HG02981 (cell line): Measurements from ENCODE around the gene MCL1.

Source experiments
- ATAC-seq: cut with Tn5 transposase; IDR thresholded peaks from one replicate; pipeline ENCODE4 v1.9.1; 2021; ENCODE audit warnings: mild to moderate bottlenecking, moderate library complexity; ENCODE audit not compliant: unreplicated experiment

Gene MCL1

DNA sequence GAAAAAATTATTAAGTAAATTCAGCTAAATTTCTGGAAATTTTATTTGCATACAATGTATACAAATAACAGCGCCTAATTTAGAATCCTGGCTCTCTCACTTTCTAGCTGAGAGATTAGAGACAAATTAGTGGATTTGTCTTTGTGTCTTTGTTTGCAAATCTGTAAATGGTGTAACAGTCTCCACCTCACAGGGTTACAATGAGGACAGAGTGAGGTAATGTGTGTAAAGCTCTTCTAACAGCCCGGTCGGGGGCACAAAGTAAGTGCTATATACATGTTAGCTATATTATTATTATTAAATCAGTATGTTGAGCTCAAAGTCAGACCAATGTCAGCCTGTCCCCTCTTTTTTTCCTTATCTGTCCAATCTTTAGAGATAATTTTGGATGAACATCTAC is 35.2 kb downstream of the MCL1 start:
- no peak for ATAC-seq

DNA sequence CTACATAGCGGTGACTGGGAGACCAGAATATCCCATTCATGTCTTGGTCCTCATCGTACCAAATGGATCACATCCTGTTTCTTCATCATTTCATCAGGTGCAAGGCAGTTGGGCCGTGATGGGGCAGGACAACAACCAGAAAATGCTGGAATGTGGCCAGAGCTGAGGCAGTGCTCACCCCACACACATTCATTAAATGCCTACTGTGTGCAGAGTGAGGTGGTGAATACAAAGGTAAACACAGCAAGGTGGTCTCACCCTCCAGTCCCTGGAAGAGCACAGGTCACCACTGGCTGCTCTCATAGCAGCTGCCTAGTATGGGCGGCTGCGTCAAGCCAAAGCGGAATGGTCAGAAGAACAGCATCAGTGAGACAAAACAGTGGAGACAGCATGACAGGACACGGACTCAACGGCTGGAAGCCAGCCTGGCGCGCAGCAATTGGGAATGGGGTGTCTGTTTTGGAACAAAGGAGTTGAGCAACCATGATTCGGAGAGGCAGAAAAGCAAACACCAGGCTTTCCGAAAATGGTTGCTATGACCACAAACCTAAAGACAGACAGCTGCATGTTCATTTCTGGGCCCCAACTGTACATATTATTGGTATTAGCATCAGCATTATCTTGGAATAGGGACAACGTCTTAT is 35.8 kb downstream of the MCL1 start:
- no peak for ATAC-seq

DNA sequence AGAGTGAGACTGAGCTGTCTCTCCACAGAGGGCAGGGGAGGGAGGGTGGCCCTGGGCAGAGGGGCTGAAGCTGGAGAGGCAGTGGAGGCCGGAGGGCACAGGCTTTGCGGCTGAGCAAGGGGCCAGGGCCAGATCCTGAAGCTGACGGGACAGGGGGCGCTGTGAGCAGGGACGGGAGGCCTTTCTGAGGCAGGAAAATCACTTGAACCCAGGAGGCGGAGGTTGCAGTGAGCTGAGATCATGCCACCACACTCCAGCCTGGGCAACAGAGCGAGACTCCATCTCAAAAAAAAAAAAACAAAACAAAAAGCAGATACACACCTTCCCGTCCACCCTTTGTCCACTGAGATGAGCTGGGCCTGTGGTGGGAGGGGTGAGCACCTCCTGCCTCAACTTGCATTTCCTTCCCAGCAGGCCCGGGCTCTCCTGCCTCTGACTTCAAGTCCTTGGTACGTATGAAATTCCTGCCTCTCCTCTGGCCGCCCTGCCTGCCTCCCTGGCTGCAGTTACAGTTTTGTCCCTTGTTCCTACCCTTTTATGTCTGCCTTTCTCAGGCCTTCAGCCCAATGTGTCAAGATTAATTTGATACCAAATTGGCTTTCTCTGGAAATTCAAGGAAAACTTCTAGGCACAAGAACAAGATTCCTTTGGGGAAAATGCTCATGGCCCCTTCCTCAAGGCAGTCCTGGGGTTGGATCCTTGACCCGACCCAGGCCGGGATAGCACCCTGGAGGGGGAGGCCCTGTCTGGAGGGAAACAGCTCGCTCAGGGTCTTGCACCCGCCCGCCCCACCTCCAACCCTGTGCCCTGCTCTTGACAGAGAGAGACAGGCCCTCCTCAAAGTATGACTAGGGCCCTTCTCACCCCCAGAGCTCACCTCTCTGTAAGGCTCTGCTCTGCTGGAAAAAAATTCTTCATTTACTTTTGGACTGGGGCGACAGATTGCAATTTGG is 41.4 kb downstream of the MCL1 start:
- ATAC-seq, result no peak

DNA sequence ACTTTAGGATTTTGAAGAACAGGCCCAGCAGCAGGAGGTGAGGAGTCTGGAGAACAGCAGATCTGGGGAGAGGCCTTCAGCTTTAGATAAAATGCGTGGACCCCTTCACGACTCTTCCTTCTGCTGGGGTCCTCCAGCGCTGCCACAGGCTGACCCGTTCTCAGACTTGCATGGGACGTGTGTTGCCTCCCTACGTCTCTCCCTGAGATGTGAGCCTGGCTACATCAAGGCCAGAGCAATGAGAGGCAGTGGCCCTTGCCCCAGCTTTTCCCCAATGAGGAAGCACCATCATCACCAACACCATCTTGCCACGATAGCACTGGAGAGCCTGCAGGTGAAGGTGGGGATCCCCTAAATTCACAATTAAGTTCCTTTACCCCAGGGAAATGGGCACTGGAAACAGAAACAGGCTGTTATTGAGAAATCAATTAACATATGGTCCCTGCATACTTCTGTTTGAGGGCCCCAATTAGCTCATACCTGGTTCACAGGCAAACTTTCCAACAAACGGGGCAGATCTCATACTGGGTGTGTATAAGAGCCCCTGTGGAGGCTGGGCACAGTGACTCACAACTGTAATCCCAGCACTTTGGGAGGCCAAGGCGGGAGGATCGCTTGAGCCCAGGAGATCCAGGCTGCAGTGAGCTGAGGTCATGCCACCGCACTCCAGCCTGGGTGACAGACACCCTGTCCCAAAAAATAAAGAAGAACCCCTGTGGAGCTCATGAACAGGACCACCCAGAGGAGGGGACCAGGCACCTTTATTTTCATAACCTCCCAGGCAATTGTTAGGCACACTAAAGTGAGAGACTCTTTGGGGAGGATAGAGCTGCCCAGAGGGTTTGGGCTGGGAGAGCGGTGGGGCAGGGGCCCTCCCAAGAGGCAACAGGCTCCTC is 42.3 kb downstream of the MCL1 start:
- no peak for ATAC-seq

DNA sequence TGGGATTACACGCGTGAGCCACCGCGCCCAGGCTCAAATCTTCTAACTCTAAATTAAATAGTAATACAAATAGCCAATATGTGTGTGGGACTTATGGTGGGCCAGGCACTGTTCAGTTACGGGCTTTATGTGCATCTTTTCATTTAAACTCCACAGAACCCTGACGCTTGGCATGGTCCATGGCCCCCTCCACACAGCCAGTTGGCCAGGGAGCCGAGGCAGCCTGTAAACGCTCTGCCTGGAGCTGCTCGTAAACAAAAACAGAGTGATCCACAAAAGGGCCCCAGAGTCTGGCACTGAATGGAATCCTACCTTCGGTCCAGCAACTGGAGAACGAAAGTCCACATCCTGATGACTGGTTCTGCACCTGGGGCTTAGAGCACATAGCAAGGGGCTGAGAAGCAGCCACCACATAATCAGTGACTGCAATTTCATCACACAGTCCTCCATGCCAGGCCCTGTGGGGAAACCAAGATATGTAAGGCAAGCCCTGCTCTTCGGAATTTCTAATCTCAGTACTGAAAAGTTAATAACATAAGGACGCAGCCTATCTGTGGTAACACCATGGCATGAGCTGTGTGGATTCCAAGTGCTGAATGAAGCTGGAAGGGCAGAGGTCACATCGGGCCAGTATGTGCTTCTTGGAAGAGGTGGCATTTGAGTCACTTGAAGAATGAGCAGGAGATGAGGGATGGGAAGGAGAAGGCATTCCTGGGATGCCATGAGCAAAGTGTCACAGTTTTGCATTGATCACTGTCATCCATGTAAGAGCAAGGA is 43.7 kb downstream of the MCL1 start:
- no peak for ATAC-seq

DNA sequence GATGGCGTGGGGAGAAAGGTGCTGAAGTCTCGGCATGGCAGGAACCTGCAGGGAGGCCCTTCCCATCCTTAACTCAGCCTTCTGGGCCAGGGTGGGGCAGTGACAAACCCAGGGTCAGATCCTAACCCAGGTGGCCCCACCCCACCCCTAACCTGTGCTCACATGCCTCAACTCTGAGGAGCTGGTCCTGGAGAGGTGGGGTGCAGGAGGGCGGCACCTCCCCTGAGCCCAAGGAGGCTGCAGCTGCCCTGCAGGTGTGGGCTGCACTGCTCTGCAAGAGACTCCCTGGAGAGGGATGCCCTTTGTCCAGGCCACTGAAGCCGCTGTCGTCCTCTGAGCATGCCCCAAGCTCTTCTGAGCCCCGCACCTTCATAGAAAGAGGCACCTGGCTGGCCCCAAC is 45.4 kb downstream of the MCL1 start:
- ATAC-seq, result no peak

DNA sequence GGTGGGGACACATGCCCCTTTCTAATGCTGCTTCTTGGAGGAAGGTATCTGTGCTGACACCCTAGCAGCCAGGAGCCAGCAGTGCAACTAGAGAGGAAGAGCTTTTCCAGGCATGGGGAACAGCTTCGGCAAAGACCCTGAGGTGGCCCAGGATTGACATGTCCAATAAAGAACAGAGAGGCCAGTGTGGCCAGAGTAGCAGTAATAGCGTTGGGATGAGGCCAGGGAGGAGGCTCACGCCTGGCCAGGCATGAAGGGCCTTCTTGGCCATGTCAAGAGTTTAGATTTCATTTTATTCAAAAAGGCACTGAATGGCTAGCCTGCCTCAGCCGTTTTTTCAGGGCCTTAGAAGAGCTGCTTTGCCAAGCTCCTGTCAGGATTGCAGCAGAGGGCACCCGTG is 46.5 kb downstream of the MCL1 start:
- no peak for ATAC-seq

DNA sequence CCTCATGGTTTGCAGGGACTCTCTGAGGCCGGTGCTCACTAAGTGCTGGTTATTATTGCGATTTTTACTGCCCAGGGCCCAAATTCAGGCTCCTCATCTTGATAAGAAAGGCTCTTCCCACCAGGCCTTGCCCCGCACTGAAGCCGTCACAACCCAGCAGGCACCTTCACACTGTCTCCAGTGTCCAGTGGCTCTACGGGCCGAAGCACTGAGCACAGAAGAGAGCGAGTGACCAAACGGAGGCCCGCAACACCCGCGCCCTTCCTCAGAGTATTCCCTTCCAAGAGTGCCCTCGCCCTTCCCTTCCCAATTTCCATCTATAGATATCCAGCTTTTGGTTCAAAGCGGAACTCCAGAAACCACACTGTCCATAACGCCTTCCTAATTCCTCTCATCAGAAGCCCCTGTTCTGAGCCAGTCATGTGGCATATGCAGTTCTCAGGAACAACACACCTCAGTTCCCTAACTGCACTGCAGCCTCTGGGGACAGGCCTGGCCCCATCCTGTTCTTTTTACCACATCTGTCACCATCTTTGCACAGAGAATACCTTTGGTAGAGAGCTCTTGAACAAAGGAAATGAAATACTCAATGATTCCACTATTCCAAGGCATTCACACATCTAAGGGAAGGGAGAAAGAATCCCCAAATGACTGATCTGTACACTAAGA is 48.8 kb downstream of the MCL1 start:
- ATAC-seq, result no peak

DNA sequence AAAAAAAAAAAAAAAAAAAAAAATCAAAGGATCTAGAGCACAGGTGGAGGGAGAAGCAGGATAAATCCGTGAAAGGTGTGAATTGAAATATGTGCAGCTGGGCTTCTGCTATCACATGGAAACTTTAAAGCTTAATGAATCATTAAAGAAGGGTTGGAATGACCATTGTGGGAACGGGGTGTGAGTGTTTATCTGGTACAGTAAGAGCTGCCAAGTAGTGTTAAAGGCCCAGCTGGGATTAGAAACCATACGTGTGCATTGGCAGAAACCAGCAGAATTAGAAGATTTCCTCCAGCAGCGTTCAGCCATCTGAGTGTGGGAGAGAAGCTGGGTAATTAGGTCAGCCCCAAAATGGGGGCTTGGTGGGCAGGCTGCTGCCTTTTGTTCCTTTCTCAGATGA is 50.4 kb downstream of the MCL1 start:
- ATAC-seq, result no peak

DNA sequence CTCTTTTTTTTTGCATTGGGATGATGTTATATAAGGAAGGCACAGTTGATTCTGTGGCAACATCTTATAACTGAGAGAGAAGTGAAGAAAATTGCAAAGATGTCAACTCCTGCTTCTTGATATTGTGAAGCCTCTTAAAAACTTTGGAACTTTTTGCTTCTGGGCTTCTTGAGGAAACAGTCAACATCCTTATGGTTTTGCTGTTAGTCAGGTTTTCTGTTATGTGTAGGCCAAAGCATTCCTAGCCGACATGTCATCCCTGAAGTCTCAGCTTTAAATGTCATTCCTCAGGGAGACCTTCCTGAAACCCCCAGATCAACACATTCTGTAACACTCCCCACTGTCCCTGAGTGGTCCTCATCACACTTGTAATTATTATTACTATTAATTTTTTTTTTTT is 51.2 kb downstream of the MCL1 start:
- ATAC-seq, result no peak

DNA sequence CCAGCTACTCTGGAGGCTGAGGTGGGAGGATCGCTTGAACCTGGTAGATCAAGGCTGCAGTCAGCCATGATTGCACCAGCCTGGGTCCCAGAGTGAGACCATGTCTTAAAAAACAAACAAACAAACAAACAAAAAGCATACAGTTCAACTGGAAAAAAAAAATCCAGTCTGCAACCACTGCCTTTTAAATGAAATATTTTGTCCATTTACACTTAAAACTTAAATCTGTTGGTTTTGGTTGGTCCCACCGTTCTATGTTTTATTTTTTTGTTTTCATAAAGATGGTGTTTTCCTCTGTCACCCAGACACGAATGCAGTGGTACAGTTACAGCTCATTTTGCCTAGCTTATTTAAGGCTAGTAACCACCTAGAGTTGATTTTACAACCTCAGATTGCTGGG is 54.1 kb downstream of the MCL1 start:
- ATAC-seq, result no peak
